Endodermal cell (in vitro differentiated cells): ENCODE results near the gene HOXD9. TPM values are rescaled to one million over a fixed set of nuclear protein-coding genes. Genes with fewer than 3 reads are reported as not detected.

Experiments used
- DNase-seq: peaks from one replicate; pipeline ENCODE4 v3.0.0-alpha.2; 2017
- H3K27ac ChIP-seq: 2 replicates; pipeline ENCODE4 v1.5.1; 2013; ENCODE audit warnings: mild to moderate bottlenecking, low read depth, low read length, moderate library complexity
- H3K27me3 ChIP-seq: 2 replicates; pipeline ENCODE4 v1.6.1; 2013; ENCODE audit warnings: mild to moderate bottlenecking, low read length, moderate library complexity; ENCODE audit not compliant: insufficient read depth, control insufficient read depth, poor library complexity, severe bottlenecking
- H3K36me3 ChIP-seq: 2 replicates; pipeline ENCODE4 v1.7.0; 2013; ENCODE audit warnings: mild to moderate bottlenecking, low read length, moderate library complexity; ENCODE audit not compliant: control insufficient read depth, insufficient read depth
- H3K4me1 ChIP-seq: one replicate; pipeline ENCODE4 v1.7.0; 2013; ENCODE audit warnings: low read length; ENCODE audit not compliant: control insufficient read depth, insufficient read depth
- H3K4me3 ChIP-seq: 2 replicates; pipeline ENCODE4 v1.5.1; 2013; ENCODE audit warnings: mild to moderate bottlenecking, low read length, moderate library complexity
- H3K9ac ChIP-seq: 2 replicates; pipeline ENCODE4 v1.6.1; 2013; ENCODE audit warnings: mild to moderate bottlenecking, low read length, moderate library complexity; ENCODE audit not compliant: poor library complexity, severe bottlenecking; ENCODE audit errors: extremely low read depth
- H3K9me3 ChIP-seq: 2 replicates; pipeline ENCODE4 v1.6.1; 2013; ENCODE audit warnings: mild to moderate bottlenecking, low read length, moderate library complexity; ENCODE audit not compliant: control insufficient read depth
- H3K27ac Mint-ChIP-seq: 2 replicates; pipeline ENCODE4 v1.8.0; 2020; ENCODE audit warnings: mixed read lengths
- H3K27me3 Mint-ChIP-seq: 2 replicates; pipeline ENCODE4 v1.8.0; 2021; ENCODE audit warnings: mild to moderate bottlenecking, mixed read lengths; ENCODE audit not compliant: insufficient read depth
- H3K36me3 Mint-ChIP-seq: 2 replicates; pipeline ENCODE4 v1.8.0; 2020; ENCODE audit warnings: low read depth, mixed read lengths
- H3K4me1 Mint-ChIP-seq: 2 replicates; pipeline ENCODE4 v1.8.0; 2020; ENCODE audit warnings: mixed read lengths
- H3K4me3 Mint-ChIP-seq: 2 replicates; pipeline ENCODE4 v1.8.0; 2020; ENCODE audit warnings: mild to moderate bottlenecking, moderate library complexity, mixed read lengths
- H3K9me3 Mint-ChIP-seq: 2 replicates; pipeline ENCODE4 v1.8.0; 2020; ENCODE audit warnings: mild to moderate bottlenecking, mixed read lengths
- WGBS, 2 experiments: methylation state at CpG; one replicate each; pipeline versions ENCODE4 v1.1.5 to v1.1.7; 2013; ENCODE audit warnings: missing lambda C conversion rate in 2 of 2, mixed read lengths in 1 of 2; ENCODE audit not compliant: insufficient coverage in 1 of 2, insufficient read length in 1 of 2; 5-methylcytosine and 5-hydroxymethylcytosine counted together
- total RNA-seq, 2 donors: library from RNA; stranded (reverse); fragmentation: NEBNext Ultra II Directional in 1 of 2; extraction: Animal tissue kit (Norgen Biotek cat#: 25700) in 1 of 2; gene quantifications; 2 replicates in 1 of 2; 3 replicates in 1 of 2; pipeline ENCODE4 v1.2.1, GENCODE V29; 2021
- TF ChIP-seq, protein P1 (sequence below): fragments of 200-600 bp; sonication (generic); conservative IDR thresholded peaks from 2 replicates; pipeline ENCODE4 v1.5.0; 2021; ENCODE audit warnings: antibody characterized with exemption, mild to moderate bottlenecking

The HOXD9 gene
- total RNA-seq, 2 donors from 2014 or later = not detected

DNA sequence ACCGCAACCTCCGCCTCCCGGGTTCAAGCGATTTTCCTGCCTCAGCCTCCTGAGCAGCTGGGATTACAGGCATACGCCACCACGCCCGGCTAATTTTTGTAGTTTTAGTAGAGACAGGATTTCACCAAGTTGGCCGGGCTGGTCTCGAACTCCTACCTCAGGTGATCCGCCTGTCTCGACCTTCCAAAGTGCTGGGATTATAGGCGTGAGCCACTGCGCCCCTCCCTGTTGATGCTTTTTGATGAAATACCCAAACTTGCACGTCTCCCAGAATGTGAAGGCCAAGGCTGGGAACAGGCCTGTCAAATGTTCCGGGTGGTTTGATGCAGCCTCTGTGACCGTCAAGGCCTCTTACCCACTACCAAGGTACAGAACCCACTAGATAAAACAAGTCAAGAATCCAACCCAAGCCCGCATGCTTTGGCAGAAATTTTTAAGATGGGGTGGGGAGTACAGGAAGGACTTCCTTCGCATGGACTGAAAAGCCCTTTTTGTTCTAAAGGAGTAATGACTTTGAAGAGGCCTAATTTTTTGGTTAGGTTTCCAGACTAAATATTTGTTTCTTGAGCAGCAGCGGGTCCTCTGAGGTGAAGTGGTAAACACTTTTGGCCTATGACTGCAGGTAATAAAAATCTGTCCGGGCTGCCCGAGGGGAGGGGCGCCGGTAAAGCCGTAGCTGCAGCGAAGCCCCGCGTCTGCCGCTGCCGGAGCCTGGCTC, 35.0 kb upstream of the HOXD9 start:
- Histone ChIP-seq H3K9ac (no peak overlapping the region), H3K4me3 (peak overlapping the region; percentile 61), H3K9me3 (peaks cover 5% of the 10 kb centered on the region), H3K27ac (no peak overlapping the region), H3K27me3 (peaks cover 98% of the 10 kb centered on the region), H3K36me3 (no peaks in the 10 kb centered on the region), H3K4me1 (peaks cover 12% of the 10 kb centered on the region)
- peaks cover 51% of the 10 kb centered on the region for H3K4me1 Mint-ChIP-seq
- H3K27me3 Mint-ChIP-seq = peaks cover 98% of the 10 kb centered on the region
- TF ChIP-seq, protein P1, sequence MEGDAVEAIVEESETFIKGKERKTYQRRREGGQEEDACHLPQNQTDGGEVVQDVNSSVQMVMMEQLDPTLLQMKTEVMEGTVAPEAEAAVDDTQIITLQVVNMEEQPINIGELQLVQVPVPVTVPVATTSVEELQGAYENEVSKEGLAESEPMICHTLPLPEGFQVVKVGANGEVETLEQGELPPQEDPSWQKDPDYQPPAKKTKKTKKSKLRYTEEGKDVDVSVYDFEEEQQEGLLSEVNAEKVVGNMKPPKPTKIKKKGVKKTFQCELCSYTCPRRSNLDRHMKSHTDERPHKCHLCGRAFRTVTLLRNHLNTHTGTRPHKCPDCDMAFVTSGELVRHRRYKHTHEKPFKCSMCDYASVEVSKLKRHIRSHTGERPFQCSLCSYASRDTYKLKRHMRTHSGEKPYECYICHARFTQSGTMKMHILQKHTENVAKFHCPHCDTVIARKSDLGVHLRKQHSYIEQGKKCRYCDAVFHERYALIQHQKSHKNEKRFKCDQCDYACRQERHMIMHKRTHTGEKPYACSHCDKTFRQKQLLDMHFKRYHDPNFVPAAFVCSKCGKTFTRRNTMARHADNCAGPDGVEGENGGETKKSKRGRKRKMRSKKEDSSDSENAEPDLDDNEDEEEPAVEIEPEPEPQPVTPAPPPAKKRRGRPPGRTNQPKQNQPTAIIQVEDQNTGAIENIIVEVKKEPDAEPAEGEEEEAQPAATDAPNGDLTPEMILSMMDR = no peak
- H3K36me3 Mint-ChIP-seq = no peaks in the 10 kb centered on the region
- peak; percentile 45 for DNase-seq
- WGBS, 2 experiments = 18 to 21% methylated on average over 23 to 29 of the region's 29 CpGs
- H3K4me3 Mint-ChIP-seq = peak overlapping the region; percentile 54
- no peaks in the 10 kb centered on the region for H3K9me3 Mint-ChIP-seq
- H3K27ac Mint-ChIP-seq = no peak overlapping the region

- no peaks in the 10 kb centered on the region for H3K9me3 Mint-ChIP-seq
- peak overlapping the region; percentile 54 for H3K4me3 Mint-ChIP-seq
- WGBS, 2 experiments = 2 to 8% methylated on average over 13 to 49 of the region's 49 CpGs
- Histone ChIP-seq H3K4me1 (peaks cover 12% of the 10 kb centered on the region), H3K36me3 (no peaks in the 10 kb centered on the region), H3K9ac (no peak overlapping the region), H3K9me3 (peaks cover 5% of the 10 kb centered on the region), H3K4me3 (peak overlapping the region; percentile 61), H3K27ac (no peak overlapping the region), H3K27me3 (peaks cover 97% of the 10 kb centered on the region)
- peaks cover 44% of the 10 kb centered on the region for H3K4me1 Mint-ChIP-seq
- TF ChIP-seq, protein P1 = peak; percentile 77
- no peak overlapping the region for H3K27ac Mint-ChIP-seq
- peak; percentile 92 for DNase-seq
- H3K27me3 Mint-ChIP-seq = peaks cover 96% of the 10 kb centered on the region
- no peaks in the 10 kb centered on the region for H3K36me3 Mint-ChIP-seq
Measured at GRCh38 chr2:176088048-176088936, 34.2 kb upstream of the HOXD9 start.

DNA sequence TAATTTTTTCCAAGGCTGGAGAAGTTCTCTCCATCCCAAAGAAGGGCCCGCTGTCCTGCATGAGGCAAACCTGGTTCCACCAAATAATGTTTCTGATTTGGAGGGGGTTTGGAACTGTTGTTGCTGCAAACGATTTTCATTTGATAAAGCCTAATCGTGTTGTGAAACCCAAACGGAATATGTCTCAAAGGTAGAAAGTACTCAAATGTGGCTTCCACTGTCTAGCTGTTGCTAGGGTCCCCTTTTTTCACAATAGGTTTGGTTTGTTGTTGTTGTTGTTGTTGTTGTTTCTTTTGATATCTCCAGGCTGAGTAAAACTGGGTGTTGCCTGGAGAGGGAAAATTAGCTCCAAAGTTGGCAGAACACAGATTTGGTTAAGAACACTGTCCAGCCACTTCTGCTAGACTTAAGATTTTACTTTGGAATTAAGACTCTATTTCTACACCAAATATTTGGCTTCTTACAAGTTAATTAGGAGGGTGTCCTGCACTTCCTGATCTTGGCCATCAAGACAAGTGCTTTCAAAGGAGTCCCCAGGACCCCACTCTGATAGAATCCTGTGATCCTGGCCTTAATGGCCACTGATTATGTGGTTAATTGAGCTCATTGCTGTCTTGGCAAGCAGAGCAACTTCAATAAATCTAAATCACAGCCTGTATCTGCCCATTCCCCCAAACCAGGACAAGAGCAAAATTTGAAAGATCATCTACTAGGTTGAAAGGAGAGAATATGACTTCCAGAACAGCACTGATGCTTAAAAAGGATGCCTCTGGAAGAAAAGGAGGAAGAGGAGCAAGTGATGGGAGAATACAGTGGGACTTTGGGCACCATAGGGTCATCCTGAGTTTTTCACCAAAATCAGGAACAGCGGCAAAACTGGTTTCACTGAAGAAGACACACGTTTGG, 33.3 kb upstream of the HOXD9 start:
- H3K36me3 Mint-ChIP-seq = no peaks in the 10 kb centered on the region
- DNase-seq = no peak
- Histone ChIP-seq H3K4me1 (peaks cover 8% of the 10 kb centered on the region), H3K4me3 (no peak overlapping the region), H3K36me3 (no peaks in the 10 kb centered on the region), H3K27ac (no peak overlapping the region), H3K27me3 (peaks cover 97% of the 10 kb centered on the region), H3K9me3 (peaks cover 5% of the 10 kb centered on the region), H3K9ac (no peak overlapping the region)
- peaks cover 39% of the 10 kb centered on the region for H3K4me1 Mint-ChIP-seq
- no peak overlapping the region for H3K27ac Mint-ChIP-seq
- TF ChIP-seq, protein P1 = no peak
- H3K4me3 Mint-ChIP-seq = no peak overlapping the region
- 19 to 23% methylated on average over 6 of the region's 6 CpGs for whole genome bisulfite sequencing, 2 experiments
- H3K9me3 Mint-ChIP-seq = no peaks in the 10 kb centered on the region
- peaks cover 96% of the 10 kb centered on the region for H3K27me3 Mint-ChIP-seq
